Mucosa of descending colon (tissue), 3 donors: Measurements from ENCODE around the gene TBC1D14. TPM values are rescaled to one million over a fixed set of nuclear protein-coding genes. Genes with fewer than 3 reads are reported as not detected.

Experiments used
- ATAC-seq: fragments of 200-7000 bp; cut with Tn5 transposase; one replicate; pipeline ENCODE4 v1.9.1; 2020; ENCODE audit warnings: mild to moderate bottlenecking, moderate library complexity
- DNase-seq, 3 donors: peaks; one replicate each; pipeline ENCODE4 v3.0.0-alpha.2; 2020
- H3K36me3 ChIP-seq: fragments of 200-600 bp; one replicate; pipeline ENCODE4 v1.8.0; 2021; ENCODE audit warnings: low read depth, mild to moderate bottlenecking
- H3K4me1 ChIP-seq: fragments of 200-600 bp; one replicate; pipeline ENCODE4 v1.8.0; 2021; ENCODE audit warnings: low read depth, mild to moderate bottlenecking
- H3K4me3 ChIP-seq: fragments of 200-600 bp; one replicate; pipeline ENCODE4 v1.8.0; 2021; ENCODE audit warnings: mild to moderate bottlenecking
- H3K9me3 ChIP-seq: fragments of 200-600 bp; one replicate; pipeline ENCODE4 v1.8.0; 2021; ENCODE audit warnings: mild to moderate bottlenecking
- CTCF ChIP-seq: fragments of 200-600 bp; IDR thresholded peaks from one replicate; pipeline ENCODE4 v1.8.0; 2022; ENCODE audit warnings: antibody characterized with exemption, mild to moderate bottlenecking
- intact Hi-C, 2 donors: fragments of 100-400 bp; cut with DNase I in 1 of 2; cut with micrococcal nuclease in 1 of 2; formaldehyde crosslinking; loops; one replicate each; pipeline versions ENCODE4 v1.11.0 to v1.11.1; 2022; cut with DNase I, micrococcal nuclease
- total RNA-seq, 3 donors: library from RNA; stranded (reverse); fragmentation: NEBNext Ultra II Directional in 2 of 3; extraction: Animal tissue kit (Norgen Biotek cat#: 25700) in 2 of 3; gene quantifications; one replicate each; pipeline versions ENCODE4 v1.2.1 to v1.2.4, GENCODE V29; 2021 to 2023
- donor health status: DM: no; HTN: no; CAD: no; lungs with moderate emphysema.
- donor health status: DM: no; HTN: no; CAD: no.
- donor health status: DM: no; HTN: yes; CAD: no.

TBC1D14 gene
- total RNA-seq, 3 donors from 2014 or later = 51.8 to 70.8 (median 56.2) TPM

GRCh38 chr4:6928081-6928480 is 18.5 kb downstream of the TBC1D14 start:
- no peak overlapping the region for H3K4me3 ChIP-seq
- no peak for ATAC-seq
- H3K9me3 ChIP-seq = no peaks in the 10 kb centered on the region
- H3K36me3 ChIP-seq = peaks cover 6% of the 10 kb centered on the region
- DNase-seq = no peak
- peaks cover 48% of the 10 kb centered on the region for H3K4me1 ChIP-seq
- no peak for TF ChIP-seq CTCF
- intact Hi-C loops = no loop called here

- TF ChIP-seq CTCF = no peak
- intact Hi-C loops = no loop called here
- Histone ChIP-seq H3K4me1 (peaks cover 50% of the 10 kb centered on the region), H3K4me3 (no peak overlapping the region), H3K9me3 (no peaks in the 10 kb centered on the region), H3K36me3 (no peaks in the 10 kb centered on the region)
- DNase-seq = peak in 1 of 3 donors; percentile 52
- ATAC-seq = peak; percentile 24
These were observed 19.7 kb downstream of the TBC1D14 start for GRCh38 chr4:6929339-6929811.

DNA sequence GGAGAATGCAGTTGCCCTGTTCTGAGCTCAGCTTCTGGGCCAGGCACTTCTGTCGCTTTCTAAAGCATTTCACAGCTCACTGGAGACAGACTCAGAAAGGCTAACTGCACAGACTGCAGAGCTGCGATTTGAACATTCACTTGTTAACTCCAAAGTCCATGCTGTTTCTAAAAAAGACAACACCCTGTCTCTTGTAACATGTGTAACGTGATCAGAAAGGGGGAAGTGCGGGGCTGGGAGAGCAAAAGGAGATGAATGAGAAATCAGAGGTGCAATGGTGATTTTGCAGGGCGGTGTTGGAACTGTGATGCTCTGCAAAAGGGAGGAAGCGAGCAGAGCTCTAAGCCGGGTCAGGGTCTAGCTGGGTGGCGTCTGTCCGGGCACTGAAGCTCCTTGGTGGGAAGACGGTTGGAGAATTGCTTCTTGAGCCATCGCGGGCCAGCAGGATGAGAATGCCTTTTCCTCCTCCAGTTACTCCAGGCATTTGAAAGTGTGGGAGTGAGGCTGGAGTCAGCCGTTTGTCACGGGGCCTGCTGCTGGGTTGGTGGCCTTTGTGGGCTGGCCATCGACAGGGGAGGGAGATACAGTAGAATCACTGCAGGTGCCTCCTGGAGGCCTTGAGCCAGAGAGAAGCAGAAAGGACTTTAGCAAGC is 20.3 kb downstream of the TBC1D14 start:
- DNase-seq (peak in 1 of 3 donors; percentile 73), ATAC-seq (peak; percentile 72)
- H3K36me3 ChIP-seq = no peaks in the 10 kb centered on the region
- no peak overlapping the region for H3K4me3 ChIP-seq
- H3K4me1 ChIP-seq = peaks cover 54% of the 10 kb centered on the region
- intact Hi-C loops = no loop called here
- no peaks in the 10 kb centered on the region for H3K9me3 ChIP-seq
- TF ChIP-seq CTCF = no peak

GRCh38 chr4:6932475-6932874 is 22.8 kb downstream of the TBC1D14 start:
- TF ChIP-seq CTCF = no peak
- no peak for ATAC-seq
- intact Hi-C loops = no loop called here

DNA sequence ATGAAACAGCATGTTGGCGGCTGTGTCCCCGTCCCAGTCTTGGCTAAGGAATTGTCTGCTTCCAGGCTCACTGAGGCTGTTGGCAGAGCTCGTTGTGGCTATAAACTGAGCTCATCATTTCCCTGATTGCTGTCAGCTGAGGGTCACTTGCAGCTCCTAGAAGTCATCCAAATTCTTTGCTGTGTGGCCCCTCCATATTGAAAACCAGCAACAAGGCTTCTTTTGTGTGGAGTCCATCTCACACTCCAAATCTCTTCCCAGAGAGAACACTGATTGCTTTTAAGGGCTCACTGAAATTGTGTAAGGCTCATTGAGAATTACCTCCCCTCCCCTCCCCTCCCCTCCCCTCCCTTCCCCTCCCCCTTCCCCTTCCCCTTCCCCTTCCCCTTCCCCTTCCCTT is 23.3 kb downstream of the TBC1D14 start:
- DNase-seq (no peak), ATAC-seq (no peak)
- Histone ChIP-seq H3K36me3 (no peaks in the 10 kb centered on the region), H3K9me3 (no peaks in the 10 kb centered on the region), H3K4me3 (no peak overlapping the region), H3K4me1 (peaks cover 36% of the 10 kb centered on the region)
- intact Hi-C loops = no loop called here
- TF ChIP-seq CTCF = no peak

More at GRCh38 chr4:6932475-6932874, 22.8 kb downstream of the TBC1D14 start:
- Histone ChIP-seq H3K9me3 (no peaks in the 10 kb centered on the region), H3K36me3 (no peaks in the 10 kb centered on the region), H3K4me3 (no peak overlapping the region), H3K4me1 (peaks cover 41% of the 10 kb centered on the region)
- no peak for DNase-seq
